Measurements from ENCODE around the gene SLC19A1.

Gene SLC19A1

DNA sequence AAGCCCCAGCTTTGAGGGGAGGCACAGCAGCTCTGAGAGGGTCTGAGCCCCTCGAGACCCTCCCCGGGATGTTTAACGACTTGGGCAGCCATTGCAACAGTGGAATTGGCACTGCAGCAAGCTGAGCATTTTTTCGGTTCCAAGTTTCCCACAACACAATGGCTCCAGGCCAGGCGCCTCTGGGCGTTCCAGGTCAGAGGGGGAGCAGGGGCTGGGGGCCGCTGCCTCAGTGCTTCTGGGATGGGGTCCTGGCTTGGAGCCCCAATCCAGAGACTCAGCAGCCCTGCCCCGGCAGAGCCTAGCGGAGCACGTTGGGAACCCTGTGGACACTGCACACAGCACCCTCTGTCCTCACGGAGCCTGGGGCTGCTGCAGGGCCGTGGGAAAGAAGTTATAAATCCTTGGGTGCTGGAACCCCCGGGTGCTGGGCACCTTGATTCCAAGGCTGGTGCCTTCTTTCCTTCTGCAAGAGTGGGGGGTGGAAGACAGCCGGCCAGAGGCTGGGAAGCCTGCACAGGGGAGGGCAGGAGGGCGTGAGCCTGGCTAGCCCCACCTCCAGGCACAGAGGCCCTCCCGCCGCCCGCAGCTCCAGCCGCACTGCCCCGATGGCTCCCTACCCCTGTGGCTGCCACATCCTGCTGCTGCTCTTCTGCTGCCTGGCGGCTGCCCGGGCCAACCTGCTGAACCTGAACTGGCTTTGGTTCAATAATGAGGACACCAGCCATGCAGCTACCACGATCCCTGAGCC, 87.1 kb downstream of the SLC19A1 start:
- no peak for DNase-seq (ENCODE audit: low read depth in 2 of 2)

DNA sequence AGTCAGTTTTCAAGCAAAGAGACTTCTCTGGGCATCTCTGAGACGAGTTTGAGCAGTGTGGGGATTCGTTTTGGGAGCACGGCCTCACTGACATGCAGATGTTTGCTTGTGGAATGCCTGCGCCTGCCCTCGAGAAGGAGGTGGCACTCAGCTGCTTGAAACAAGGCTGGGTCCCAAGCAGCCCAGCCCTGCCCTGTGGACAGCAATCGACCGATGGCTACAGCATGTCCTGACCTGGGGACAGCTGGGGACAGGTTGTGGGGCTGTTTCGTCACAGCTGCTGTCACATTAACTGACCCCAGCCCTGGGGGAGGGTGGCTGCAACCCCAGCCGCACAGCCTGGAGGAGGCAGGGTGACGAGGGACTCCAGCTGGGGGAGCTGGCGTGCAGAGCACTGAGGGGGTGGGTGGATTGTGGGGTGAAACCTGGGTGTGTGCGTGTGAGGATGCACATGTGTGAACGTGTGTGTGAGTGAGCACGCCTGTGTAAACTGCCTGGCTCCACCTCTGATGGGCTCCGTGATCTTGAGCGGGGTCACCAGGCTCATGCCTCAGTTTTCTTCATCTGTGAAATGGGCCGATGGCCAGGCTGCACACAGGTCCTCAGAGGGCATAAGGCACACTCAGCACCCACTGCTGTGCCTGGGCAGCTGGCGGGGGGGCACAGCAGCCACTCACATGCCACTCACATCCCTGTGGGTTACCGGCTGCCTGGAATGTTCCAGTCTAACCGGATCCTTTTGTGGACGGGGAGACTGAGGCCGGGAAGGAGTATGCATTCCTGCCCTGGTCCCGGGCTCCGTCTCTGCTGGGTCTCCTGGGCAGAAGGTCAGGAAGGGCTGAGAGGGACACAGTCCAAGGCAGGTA, 87.9 kb downstream of the SLC19A1 start:
- DNase-seq (ENCODE audit: low read depth in 2 of 2) = no peak

- DNase-seq (ENCODE audit: low read depth in 2 of 2) = no peak
Measured at GRCh38 chr21:45453308-45453950, 88.8 kb downstream of the SLC19A1 start.

GRCh38 chr21:45452696-45453307, 89.4 kb downstream of the SLC19A1 start:
- DNase-seq (ENCODE audit: low read depth in 2 of 2) = no peak

DNA sequence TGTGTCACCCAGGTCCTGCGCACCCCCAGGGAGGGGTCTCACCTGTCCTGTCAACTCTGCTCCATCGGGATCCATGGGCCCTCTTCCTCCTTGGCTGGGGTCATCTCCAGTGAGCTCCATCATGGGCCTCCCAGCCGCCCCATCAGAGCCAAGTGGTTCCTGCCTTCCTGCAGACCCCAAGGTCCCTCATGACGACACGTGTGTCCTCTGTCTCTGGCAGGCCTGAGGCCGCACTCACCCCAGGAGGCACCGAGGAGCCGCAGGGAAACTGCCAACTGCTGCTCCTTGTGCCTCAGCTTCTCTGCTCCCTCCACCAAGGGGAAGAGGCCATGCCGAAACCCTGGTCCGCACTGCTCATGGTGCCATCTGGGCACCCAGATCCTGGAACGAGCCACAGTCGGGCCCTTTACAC, 90.5 kb downstream of the SLC19A1 start:
- no peak for DNase-seq (ENCODE audit: low read depth in 2 of 2)

DNA sequence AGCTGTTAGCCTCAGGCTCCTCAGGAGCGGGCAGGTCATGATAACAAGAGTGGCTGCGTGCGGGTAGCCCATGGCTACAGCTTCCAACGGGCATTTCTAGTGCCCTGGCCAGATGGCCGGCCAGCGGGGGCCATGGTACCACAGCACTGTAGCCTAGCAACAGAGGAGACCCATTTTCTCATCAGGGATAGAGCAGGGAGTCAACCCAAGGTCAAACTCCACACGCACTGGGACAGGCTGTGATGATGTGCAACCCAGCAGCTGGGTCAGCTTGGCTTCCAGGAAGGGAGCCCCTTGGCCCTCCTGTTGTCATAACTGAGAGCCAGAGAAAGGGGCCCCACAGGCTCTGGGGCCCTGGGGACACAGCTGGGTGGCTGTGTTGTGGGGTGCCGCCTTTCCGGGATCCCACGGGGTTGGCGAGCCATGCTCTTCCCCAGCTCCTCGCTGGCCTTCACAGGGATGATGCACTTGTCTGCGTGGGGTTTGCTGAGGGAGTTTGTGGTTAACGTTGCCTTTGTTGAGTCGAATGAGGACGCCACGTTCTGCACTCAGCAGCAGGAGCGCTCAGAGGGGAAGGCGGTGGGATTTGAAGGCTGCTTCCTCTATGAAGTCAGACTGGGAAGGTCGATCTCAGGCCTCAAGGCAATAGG, 91.0 kb downstream of the SLC19A1 start:
- DNase-seq (ENCODE audit: low read depth in 2 of 2) = no peak

DNA sequence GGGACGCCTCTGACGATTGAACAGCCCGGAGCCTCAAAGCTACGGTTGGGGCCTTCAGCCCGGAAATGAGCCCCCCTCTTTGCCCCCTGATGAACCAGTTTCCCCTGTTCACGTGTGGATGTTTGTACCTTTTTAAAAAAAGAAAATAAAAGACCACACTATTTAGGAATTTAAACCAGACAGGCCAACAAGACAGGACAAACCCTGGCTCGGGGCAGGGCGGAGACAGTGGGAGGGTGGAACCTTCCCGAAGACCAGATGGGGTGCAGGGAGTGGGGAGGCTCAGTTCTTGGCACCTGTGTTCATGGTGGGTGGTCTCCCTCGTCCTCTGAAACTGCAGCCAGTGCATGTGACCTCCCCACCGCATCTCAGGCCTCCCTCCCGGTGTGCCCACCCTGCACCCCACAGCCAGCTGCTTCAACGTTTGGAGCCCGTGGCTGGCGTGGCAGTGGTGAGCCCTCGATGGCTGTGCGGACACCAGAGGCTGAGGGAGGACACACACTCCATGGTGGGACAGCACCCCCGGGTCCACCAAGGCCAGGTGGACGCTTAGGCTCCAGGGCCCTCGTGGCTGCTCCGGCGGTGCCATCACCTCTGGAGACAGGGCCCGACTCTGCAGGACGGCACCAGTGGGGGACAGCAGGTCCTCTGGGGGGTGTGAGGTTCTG, 91.7 kb downstream of the SLC19A1 start:
- DNase-seq (ENCODE audit: low read depth in 2 of 2) = no peak

- no peak for DNase-seq (ENCODE audit: low read depth in 2 of 2)
Measured at GRCh38 chr21:45449658-45450422, 92.4 kb downstream of the SLC19A1 start.

- DNase-seq (ENCODE audit: low read depth in 2 of 2) = no peak
Measured at GRCh38 chr21:45448810-45449657, 93.2 kb downstream of the SLC19A1 start.

DNA sequence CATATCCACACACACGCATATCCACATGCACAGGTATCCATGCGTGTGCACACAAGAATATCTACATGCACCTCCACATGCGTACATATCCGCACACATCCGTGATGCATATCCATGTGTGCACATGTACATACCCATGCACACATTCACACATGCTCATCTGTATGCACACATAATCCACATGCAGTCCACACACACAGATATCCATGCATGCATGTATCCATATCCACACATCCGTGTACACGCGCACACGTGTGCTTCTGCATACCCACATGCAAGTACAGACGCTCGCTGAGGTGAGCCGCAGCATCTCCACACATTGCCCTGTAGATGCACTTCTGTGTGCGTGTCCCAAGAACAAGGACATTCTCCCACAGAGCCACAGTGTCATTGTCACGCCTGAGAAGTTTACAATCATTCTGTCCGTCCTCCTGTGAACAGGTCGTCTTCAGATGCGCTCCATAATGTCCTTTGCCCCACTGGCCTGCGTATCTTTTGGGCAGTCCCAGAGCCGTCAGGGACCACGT, 93.9 kb downstream of the SLC19A1 start:
- no peak for DNase-seq (ENCODE audit: low read depth in 2 of 2)

Measured in stimulated activated CD4-positive, alpha-beta T cell treated with anti-CD3 and anti-CD28 coated beads, Interleukin-1b, Interleukin-23, amount 100 ng/mL, for 1 hour (primary cell).